H4 (cell line): ENCODE measurements around the gene TTLL6. TPM values are rescaled to one million over a fixed set of nuclear protein-coding genes. Genes with fewer than 3 reads are reported as not detected.
A peak's percentile ranks its signal among the peaks of the same experiment; 100 is the strongest.
"Not testable (repeated sequence)": the region's sequence is repeated elsewhere in the genome, so short reads cannot be mapped to it uniquely, and the experiment has no call there.

ENCODE experiments used
- DNase-seq: peaks from one replicate; pipeline ENCODE4 v3.0.0-alpha.2; 2015; ENCODE audit warnings: low spot score
- total RNA-seq: library from RNA; depleted of rRNA; stranded (reverse); fragments of >200 nt; shearing (Covaris generic); gene quantifications from 2 replicates; pipeline ENCODE4 v1.2.3, GENCODE V29; 2014; rRNA removed

Gene TTLL6
- 0.12 and 0.18 TPM in 2 replicates for total RNA-seq

- DNase-seq, result peak; percentile 85
Measured at GRCh38 chr17:48816774-48817590, at the start of gene TTLL6. TTLL6 (minus strand) TSS chr17:48817229; CDS start chr17:48817072, 157 bp downstream.

GRCh38 chr17:48860456-48860855 is 43.4 kb upstream of the TTLL6 start:
- no peak for DNase-seq

- no peak for DNase-seq
Measured at GRCh38 chr17:48860034-48860433, 43.0 kb upstream of the TTLL6 start.

GRCh38 chr17:48856122-48856821 is 39.2 kb upstream of the TTLL6 start:
- DNase-seq, result no peak

- no peak for DNase-seq
Measured at GRCh38 chr17:48854774-48855476, 37.9 kb upstream of the TTLL6 start.

- DNase-seq, result no peak
Measured at GRCh38 chr17:48850792-48851323, 33.8 kb upstream of the TTLL6 start.

- no peak for DNase-seq
Measured at GRCh38 chr17:48843187-48843900, 26.3 kb upstream of the TTLL6 start.

- DNase-seq, result no peak
Measured at GRCh38 chr17:48842746-48843145, 25.7 kb upstream of the TTLL6 start.

GRCh38 chr17:48841395-48841831 is 24.4 kb upstream of the TTLL6 start:
- DNase-seq, result peak; percentile 65

- no peak for DNase-seq
Measured at GRCh38 chr17:48840441-48840840, 23.4 kb upstream of the TTLL6 start.

- DNase-seq, result not testable (repeated sequence)
Measured at GRCh38 chr17:48837458-48837857, 20.4 kb upstream of the TTLL6 start.

GRCh38 chr17:48835971-48836370 is 18.9 kb upstream of the TTLL6 start:
- no peak for DNase-seq

- no peak for DNase-seq
Measured at GRCh38 chr17:48834973-48835372, 17.9 kb upstream of the TTLL6 start.

GRCh38 chr17:48831549-48831883 is 14.5 kb upstream of the TTLL6 start:
- DNase-seq, result no peak

GRCh38 chr17:48830840-48831548 is 14.0 kb upstream of the TTLL6 start, which contains the start of gene CALCOCO2:
CALCOCO2 (plus strand) TSS chr17:48831035; CDS start chr17:48841708, 10,673 bp downstream.
- peak; percentile 92 for DNase-seq

- DNase-seq, result no peak
Measured at GRCh38 chr17:48825446-48826381, 8.7 kb upstream of the TTLL6 start.

GRCh38 chr17:48820936-48821335 is 3.9 kb upstream of the TTLL6 start:
- not testable (repeated sequence) for DNase-seq

- no peak for DNase-seq
Measured at GRCh38 chr17:48819466-48819865, 2.4 kb upstream of the TTLL6 start.

GRCh38 chr17:48818361-48818841 is 1.4 kb upstream of the TTLL6 start:
- DNase-seq, result no peak

GRCh38 chr17:48816438-48816773 is 623 bp downstream of the TTLL6 start:
- no peak for DNase-seq
